Left ventricle myocardium inferior (tissue), 1 donor: ENCODE data around the gene GNPTAB. TPM values are rescaled to one million over a fixed set of nuclear protein-coding genes. Genes with fewer than 3 reads are reported as not detected.

Experiments used
- DNase-seq: peaks from one replicate; pipeline ENCODE4 v3.0.0-alpha.2; 2020
- H3K27ac ChIP-seq: fragments of 200-600 bp; replicated peaks from 2 replicates; pipeline ENCODE4 v1.8.0; 2021
- H3K27me3 ChIP-seq: fragments of 200-600 bp; 2 replicates; pipeline ENCODE4 v1.8.0; 2021; ENCODE audit warnings: low read depth
- H3K36me3 ChIP-seq: fragments of 200-600 bp; 2 replicates; pipeline ENCODE4 v1.8.0; 2021
- H3K4me1 ChIP-seq: fragments of 200-600 bp; 2 replicates; pipeline ENCODE4 v1.8.0; 2021
- H3K4me3 ChIP-seq: fragments of 200-600 bp; 2 replicates; pipeline ENCODE4 v1.8.0; 2021; ENCODE audit warnings: mild to moderate bottlenecking, moderate library complexity
- H3K9me3 ChIP-seq: fragments of 200-600 bp; replicated peaks from 2 replicates; pipeline ENCODE4 v1.8.0; 2021
- CTCF ChIP-seq: fragments of 200-600 bp; IDR thresholded peaks from 2 replicates; pipeline ENCODE4 v1.8.0; 2021; ENCODE audit warnings: antibody characterized with exemption, mild to moderate bottlenecking, borderline replicate concordance
- intact Hi-C: fragments of 100-400 bp; cut with micrococcal nuclease; formaldehyde crosslinking; loops from one replicate; pipeline ENCODE4 v1.11.0; 2022
- total RNA-seq: library from RNA; stranded (reverse); fragmentation: NEBNext Ultra II Directional; extraction: Animal tissue kit (Norgen Biotek cat#: 25700); gene quantifications from one replicate; pipeline ENCODE4 v1.2.1, GENCODE V29; 2021
- donor health status: DM: no; HTN: yes; CAD: no; lungs with severe emphysema.

GNPTAB gene
- total RNA-seq, 1 donor from 2014 or later = 55.2 TPM

GRCh38 chr12:101806265-101806664, 24.5 kb downstream of the GNPTAB start:
- intact Hi-C loops = no loop called here
- no peak for DNase-seq
- TF ChIP-seq CTCF = no peak
- Histone ChIP-seq H3K27me3 (no peaks in the 10 kb centered on the region), H3K9me3 (no peaks in the 10 kb centered on the region), H3K4me3 (no peak overlapping the region), H3K4me1 (peaks cover 23% of the 10 kb centered on the region), H3K27ac (no peak overlapping the region), H3K36me3 (no peaks in the 10 kb centered on the region)

GRCh38 chr12:101804409-101804808, 26.4 kb downstream of the GNPTAB start:
- Histone ChIP-seq H3K27ac (no peak overlapping the region), H3K36me3 (no peaks in the 10 kb centered on the region), H3K27me3 (no peaks in the 10 kb centered on the region), H3K9me3 (no peaks in the 10 kb centered on the region), H3K4me3 (no peak overlapping the region), H3K4me1 (peaks cover 6% of the 10 kb centered on the region)
- no peak for TF ChIP-seq CTCF
- intact Hi-C loops = no loop called here
- DNase-seq = no peak

- intact Hi-C loops = no loop called here
- no peak for TF ChIP-seq CTCF
- no peak for DNase-seq
Observed at GRCh38 chr12:101803978-101804377, 26.8 kb downstream of the GNPTAB start.

GRCh38 chr12:101802486-101802885, 28.3 kb downstream of the GNPTAB start:
- Histone ChIP-seq H3K27ac (no peak overlapping the region), H3K9me3 (no peaks in the 10 kb centered on the region), H3K4me3 (no peak overlapping the region), H3K4me1 (peaks cover 11% of the 10 kb centered on the region), H3K27me3 (no peaks in the 10 kb centered on the region), H3K36me3 (no peaks in the 10 kb centered on the region)
- no peak for DNase-seq
- intact Hi-C loops = no loop called here
- TF ChIP-seq CTCF = no peak

More at GRCh38 chr12:101803978-101804377, 26.8 kb downstream of the GNPTAB start:
- Histone ChIP-seq H3K9me3 (no peaks in the 10 kb centered on the region), H3K4me3 (no peak overlapping the region), H3K4me1 (peaks cover 5% of the 10 kb centered on the region), H3K27me3 (no peaks in the 10 kb centered on the region), H3K36me3 (no peaks in the 10 kb centered on the region), H3K27ac (no peak overlapping the region)

- no peaks in the 10 kb centered on the region for H3K9me3 ChIP-seq
- H3K4me1 ChIP-seq = peaks cover 11% of the 10 kb centered on the region
- no peaks in the 10 kb centered on the region for H3K27me3 ChIP-seq
- no peaks in the 10 kb centered on the region for H3K36me3 ChIP-seq
- DNase-seq = no peak
- no peak overlapping the region for H3K27ac ChIP-seq
- no peak overlapping the region for H3K4me3 ChIP-seq
- no peak for TF ChIP-seq CTCF
- intact Hi-C loops = no loop called here
Observed at GRCh38 chr12:101799774-101800173, 31.0 kb downstream of the GNPTAB start.

- no peak for DNase-seq
- Histone ChIP-seq H3K36me3 (no peaks in the 10 kb centered on the region), H3K4me3 (no peak overlapping the region), H3K27ac (no peak overlapping the region), H3K9me3 (no peaks in the 10 kb centered on the region), H3K4me1 (peaks cover 25% of the 10 kb centered on the region), H3K27me3 (no peaks in the 10 kb centered on the region)
- no peak for TF ChIP-seq CTCF
- intact Hi-C loops = no loop called here
Observed at GRCh38 chr12:101795786-101796185, 35.0 kb downstream of the GNPTAB start.
